ENCODE results near the gene EPS8.

- TF ChIP-seq CTCF (IDR thresholded peaks at IDR 0.05) (no peak), POLR2A (IDR thresholded peaks at IDR 0.05) (no peak)
Measured at GRCh38 chr12:15741082-15741481, 48.1 kb downstream of the EPS8 start.

Measured in lower leg skin (tissue), 3 donors.